ENCODE results near the gene UBA6. TPM values are rescaled to one million over a fixed set of nuclear protein-coding genes. Genes with fewer than 3 reads are reported as not detected.
A peak's percentile ranks its signal among the peaks of the same experiment; 100 is the strongest.

UBA6 gene
- polyA plus RNA-seq, 1 of the 3 experiments (the other 2 are of a cell fraction): 51.0 TPM

DNA sequence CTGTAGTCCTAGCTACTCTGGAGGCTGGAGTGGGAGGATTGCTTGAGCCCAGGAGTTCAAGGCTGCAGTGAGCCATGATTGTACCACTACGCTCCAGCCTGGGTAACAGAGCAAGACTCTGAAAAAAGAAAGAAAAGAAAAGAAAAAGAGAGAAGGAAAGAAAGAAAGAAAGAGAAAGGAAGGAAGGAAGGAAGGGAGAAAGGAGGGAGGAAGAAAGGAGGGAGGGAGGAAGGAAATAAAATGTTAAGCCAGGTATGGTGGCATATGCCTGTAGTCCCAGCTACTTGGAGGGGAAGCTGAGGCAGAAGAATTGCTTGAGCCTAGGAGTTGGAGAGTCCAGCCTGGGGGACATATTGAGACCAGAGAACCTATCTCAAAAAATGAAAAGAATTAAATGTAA lies 130.4 kb downstream of the UBA6 start:
- ChIA-PET CTCF (interaction anchor here (1.2 kb wide), 1 partner anchor 21 kb away, joined by 3 read pairs; no protein-coding TSS in a partner anchor), POLR2A (no interaction called here)
- 67% methylated on average over 1 of the region's 1 CpG for WGBS (ENCODE audit: low lambda C conversion rate)
- no peaks in the 10 kb centered on the region for H3F3A ChIP-seq (replicated peaks; ENCODE audit: insufficient read depth)
- no peaks in the 10 kb centered on the region for H3K79me2 ChIP-seq (ENCODE audit: insufficient read depth)
- no peak for DNase-seq
- no peaks in the 10 kb centered on the region for H3K4me1 ChIP-seq (ENCODE audit: control insufficient read depth in 1 of 2, insufficient read depth in 2 of 2, low read depth in 1 of 2, low read length in 1 of 2)
- no peak overlapping the region for H3K27ac ChIP-seq (ENCODE audit: low read depth in 2 of 2, low read length in 1 of 2)
- no peak for TF ChIP-seq FOSL2 (IDR thresholded peaks at IDR 0.05; ENCODE audit: borderline replicate concordance, low read depth)
- H3K9ac ChIP-seq: no peak overlapping the region
- no peaks in the 10 kb centered on the region for H3K27me3 ChIP-seq (ENCODE audit: insufficient read depth)
- H3K4me2 ChIP-seq: no peak overlapping the region
- H3K9me3 ChIP-seq: no peaks in the 10 kb centered on the region
- H3K4me3 ChIP-seq (ENCODE audit: low read depth in 2 of 2, low read length in 1 of 2): no peak overlapping the region
- H3K36me3 ChIP-seq (replicated peaks in 1 of 2; ENCODE audit: control insufficient read depth in 1 of 2, insufficient read depth in 2 of 2, low read length in 1 of 2): no peaks in the 10 kb centered on the region
- no peak overlapping the region for H2AFZ ChIP-seq (ENCODE audit: low read depth)
- H4K20me1 ChIP-seq (ENCODE audit: insufficient read depth): no peaks in the 10 kb centered on the region
- no peaks in the 10 kb centered on the region for H3K9me2 ChIP-seq

DNA sequence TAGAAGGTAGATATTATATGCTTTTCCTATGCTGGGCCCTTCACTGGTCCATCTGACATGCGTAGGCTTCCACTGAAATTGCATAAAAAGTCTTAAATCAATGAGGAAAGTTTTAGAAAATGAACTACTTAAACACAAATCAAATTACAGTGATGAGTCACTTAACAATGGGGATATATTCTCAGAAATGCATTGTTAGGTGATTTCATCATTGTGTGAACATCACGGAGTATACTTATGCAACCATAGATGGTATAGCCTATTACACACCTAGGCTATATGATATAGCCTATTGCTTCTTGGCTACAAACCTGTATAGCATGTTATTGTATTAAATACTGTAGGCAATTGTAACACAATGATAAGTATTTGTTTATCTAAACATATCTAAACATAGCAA lies 132.1 kb downstream of the UBA6 start:
- Histone ChIP-seq H2AFZ (ENCODE audit: low read depth) (no peak overlapping the region), H3K4me3 (ENCODE audit: low read depth in 2 of 2, low read length in 1 of 2) (no peak overlapping the region), H3K9me3 (no peaks in the 10 kb centered on the region), H3K36me3 (replicated peaks in 1 of 2; ENCODE audit: control insufficient read depth in 1 of 2, insufficient read depth in 2 of 2, low read length in 1 of 2) (no peaks in the 10 kb centered on the region), H3K79me2 (ENCODE audit: insufficient read depth) (no peaks in the 10 kb centered on the region), H3K9ac (no peak overlapping the region), H3K4me2 (no peak overlapping the region), H3F3A (replicated peaks; ENCODE audit: insufficient read depth) (no peaks in the 10 kb centered on the region), H3K4me1 (ENCODE audit: control insufficient read depth in 1 of 2, insufficient read depth in 2 of 2, low read depth in 1 of 2, low read length in 1 of 2) (no peaks in the 10 kb centered on the region; a peak in 1 of 4 replicates), H3K9me2 (no peaks in the 10 kb centered on the region), H3K27me3 (ENCODE audit: insufficient read depth) (no peaks in the 10 kb centered on the region), H4K20me1 (ENCODE audit: insufficient read depth) (no peaks in the 10 kb centered on the region), H3K27ac (ENCODE audit: low read depth in 2 of 2, low read length in 1 of 2) (no peak overlapping the region)
- ChIA-PET CTCF (interaction anchor here (1.4 kb wide), 1 partner anchor 36 kb away, joined by 4 read pairs; no protein-coding TSS in a partner anchor), POLR2A (no interaction called here)
- 69% methylated on average over 2 of the region's 2 CpGs for WGBS (ENCODE audit: low lambda C conversion rate)
- TF ChIP-seq CHD2 (IDR thresholded peaks at IDR 0.05; ENCODE audit: low read length, partially characterized antibody): no peak
- TF ChIP-seq JUND (IDR thresholded peaks at IDR 0.05): peak; percentile 7; the same call in 1 of the 2 replicates
- TF ChIP-seq FOSL2 (IDR thresholded peaks at IDR 0.05; ENCODE audit: borderline replicate concordance, low read depth): 0 out of 2 replicates have a peak, but pooled peaks have one; percentile 7
- DNase-seq: no peak

DNA sequence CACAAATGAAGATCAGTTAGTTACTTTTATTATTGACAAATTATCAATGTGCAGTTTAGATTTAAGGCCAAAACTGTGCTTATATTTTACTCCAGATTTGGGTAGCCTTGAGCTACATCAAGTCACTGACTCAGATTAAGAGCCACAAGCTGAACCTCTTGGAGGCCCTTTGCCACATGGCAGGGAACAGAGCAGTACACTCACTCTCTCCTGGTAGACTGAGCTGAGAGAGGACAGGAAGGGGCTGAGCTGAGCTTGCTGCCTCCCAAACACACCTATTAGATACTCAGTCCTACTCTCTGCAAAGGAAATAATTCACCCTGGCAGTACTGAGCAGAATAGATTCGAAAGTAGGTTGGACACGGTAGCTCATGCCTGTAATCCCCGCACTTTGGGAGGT lies 134.6 kb downstream of the UBA6 start:
- Histone ChIP-seq H2AFZ (ENCODE audit: low read depth) (no peak overlapping the region), H3K9ac (no peak overlapping the region), H3K4me2 (no peak overlapping the region), H3K9me2 (no peaks in the 10 kb centered on the region), H3K4me1 (ENCODE audit: control insufficient read depth in 1 of 2, insufficient read depth in 2 of 2, low read depth in 1 of 2, low read length in 1 of 2) (no peaks in the 10 kb centered on the region; a peak in 1 of 4 replicates), H3K4me3 (ENCODE audit: low read depth in 2 of 2, low read length in 1 of 2) (no peak overlapping the region), H3K36me3 (replicated peaks in 1 of 2; ENCODE audit: control insufficient read depth in 1 of 2, insufficient read depth in 2 of 2, low read length in 1 of 2) (no peaks in the 10 kb centered on the region), H3K27ac (ENCODE audit: low read depth in 2 of 2, low read length in 1 of 2) (no peak overlapping the region), H4K20me1 (ENCODE audit: insufficient read depth) (no peaks in the 10 kb centered on the region), H3F3A (replicated peaks; ENCODE audit: insufficient read depth) (no peaks in the 10 kb centered on the region), H3K79me2 (ENCODE audit: insufficient read depth) (no peaks in the 10 kb centered on the region), H3K9me3 (no peaks in the 10 kb centered on the region), H3K27me3 (ENCODE audit: insufficient read depth) (no peaks in the 10 kb centered on the region)
- no peak for TF ChIP-seq TAF1 (IDR thresholded peaks at IDR 0.05; ENCODE audit: borderline replicate concordance, low read depth, low read length)
- no peak for TF ChIP-seq FOXJ3 (CRISPR knock-in tag; IDR thresholded peaks at IDR 0.05)
- TF ChIP-seq RFX5 (IDR thresholded peaks at IDR 0.05; ENCODE audit: low read length): no peak
- TF ChIP-seq, protein P1, sequence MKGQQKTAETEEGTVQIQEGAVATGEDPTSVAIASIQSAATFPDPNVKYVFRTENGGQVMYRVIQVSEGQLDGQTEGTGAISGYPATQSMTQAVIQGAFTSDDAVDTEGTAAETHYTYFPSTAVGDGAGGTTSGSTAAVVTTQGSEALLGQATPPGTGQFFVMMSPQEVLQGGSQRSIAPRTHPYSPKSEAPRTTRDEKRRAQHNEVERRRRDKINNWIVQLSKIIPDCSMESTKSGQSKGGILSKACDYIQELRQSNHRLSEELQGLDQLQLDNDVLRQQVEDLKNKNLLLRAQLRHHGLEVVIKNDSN (IDR thresholded peaks at IDR 0.05; ENCODE audit: borderline replicate concordance, low read depth): no peak
- no peak for DNase-seq
- CTCF ChIA-PET: interaction anchor here (0.6 kb wide), 1 partner anchor 283 kb away, joined by 3 read pairs; no protein-coding TSS in a partner anchor
- POLR2A ChIA-PET: no interaction called here
- 73% methylated on average over 3 of the region's 3 CpGs for WGBS (ENCODE audit: low lambda C conversion rate)
